H54 (cell line): ENCODE data around the gene FBXL16.
A peak's percentile ranks its signal among the peaks of the same experiment; 100 is the strongest.

Experiments used
- DNase-seq: peaks from one replicate; pipeline ENCODE4 v3.0.0; 2011; ENCODE audit warnings: low spot score, mixed read lengths; ENCODE audit not compliant: insufficient read length
- FAIRE-seq: peaks from 3 replicates; lab custom pipeline; 2011; peaks lifted over from hg19 to GRCh38; lab: Jason Lieb, UNC
- POLR2A ChIP-seq: IDR thresholded peaks from 2 replicates; pipeline ENCODE4 v1.6.1; 2011; ENCODE audit warnings: low read depth, mild to moderate bottlenecking, low read length

Gene FBXL16

GRCh38 chr16:660459-661183 lies 45.0 kb downstream of the FBXL16 start:
- no peak for TF ChIP-seq POLR2A
- no peak for DNase-seq
- FAIRE-seq = no peak

- FAIRE-seq (no peak), DNase-seq (no peak)
- TF ChIP-seq POLR2A = no peak
These were observed 45.5 kb downstream of the FBXL16 start for GRCh38 chr16:660132-660458.

- no peak for DNase-seq
- no peak for TF ChIP-seq POLR2A
- no peak for FAIRE-seq
These were observed 46.0 kb downstream of the FBXL16 start for GRCh38 chr16:659618-660017.

GRCh38 chr16:658679-659571 lies 46.7 kb downstream of the FBXL16 start:
- no peak for FAIRE-seq
- no peak for TF ChIP-seq POLR2A
- DNase-seq = no peak

- FAIRE-seq = no peak
- no peak for DNase-seq
- TF ChIP-seq POLR2A = no peak
These were observed 48.1 kb downstream of the FBXL16 start for GRCh38 chr16:657487-657886.

- no peak for TF ChIP-seq POLR2A
- no peak for FAIRE-seq
- no peak for DNase-seq
These were observed 51.6 kb downstream of the FBXL16 start for GRCh38 chr16:654034-654433.

- FAIRE-seq (no peak), DNase-seq (no peak)
- no peak for TF ChIP-seq POLR2A
These were observed 52.9 kb downstream of the FBXL16 start for GRCh38 chr16:652454-653305.

DNA sequence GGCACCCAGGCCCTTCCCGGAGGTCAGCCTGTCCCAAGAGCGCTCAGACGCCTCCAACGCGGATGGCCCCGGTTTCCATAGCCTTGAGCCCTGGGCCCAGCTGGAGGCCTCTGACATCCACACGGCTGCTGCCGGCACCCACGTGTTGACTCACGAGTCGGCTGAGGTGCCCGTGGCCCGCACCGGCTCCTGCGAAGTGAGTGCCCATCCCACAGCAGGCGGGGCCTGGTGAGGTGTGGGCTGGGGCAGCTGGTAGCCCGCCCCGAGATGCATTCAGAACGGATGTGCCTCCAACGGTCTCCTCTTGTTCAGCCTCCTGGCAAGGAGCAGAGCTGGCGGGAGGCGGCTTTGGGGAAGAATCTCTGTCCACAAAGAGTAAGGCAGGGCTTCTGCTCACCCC lies 53.8 kb downstream of the FBXL16 start:
- no peak for DNase-seq
- TF ChIP-seq POLR2A = no peak
- FAIRE-seq = no peak

DNA sequence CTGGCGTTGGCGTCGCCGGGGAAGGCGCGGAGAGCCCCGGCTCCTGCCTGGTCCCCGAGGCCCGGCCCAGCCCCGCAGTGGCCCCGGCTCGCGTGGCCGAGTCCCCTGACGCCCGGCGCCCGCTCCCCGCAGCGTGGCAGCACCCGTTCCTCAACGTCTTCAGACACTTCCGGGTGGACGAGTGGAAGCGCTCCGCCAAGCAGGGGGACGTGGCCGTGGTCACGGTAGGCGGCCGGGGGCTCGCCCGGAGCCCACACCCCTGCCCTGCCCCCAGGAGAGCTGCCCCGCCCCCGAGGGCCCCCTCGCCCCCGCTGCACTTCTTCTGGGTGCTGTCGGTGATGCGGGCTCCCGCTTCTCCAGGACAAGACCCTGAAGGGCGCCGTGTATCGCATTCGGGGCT lies 56.0 kb downstream of the FBXL16 start:
- FAIRE-seq (no peak), DNase-seq (no peak)
- TF ChIP-seq POLR2A = 0 out of 2 replicates have a peak, but pooled peaks have one; percentile 11

GRCh38 chr16:648781-649589 lies 56.6 kb downstream of the FBXL16 start, which contains the start of gene WDR90:
Gene WDR90, plus strand, starts transcription at chr16:649365. Its CDS starts 52 bp downstream, at chr16:649417.
- FAIRE-seq (no peak), DNase-seq (peak; percentile 91)
- TF ChIP-seq POLR2A = peak; percentile 59

GRCh38 chr16:648071-648780 lies 57.4 kb downstream of the FBXL16 start:
- DNase-seq (no peak), FAIRE-seq (no peak)
- TF ChIP-seq POLR2A = no peak

GRCh38 chr16:647173-647902 lies 58.3 kb downstream of the FBXL16 start:
- no peak for TF ChIP-seq POLR2A
- DNase-seq (no peak), FAIRE-seq (no peak)
